ENCODE data around the gene TACSTD2. TPM values are rescaled to one million over a fixed set of nuclear protein-coding genes. Genes with fewer than 3 reads are reported as not detected.
A peak's percentile ranks its signal among the peaks of the same experiment; 100 is the strongest.

The TACSTD2 gene
- total RNA-seq, 2 donors from 2014 or later: 101 to 106 TPM

DNA sequence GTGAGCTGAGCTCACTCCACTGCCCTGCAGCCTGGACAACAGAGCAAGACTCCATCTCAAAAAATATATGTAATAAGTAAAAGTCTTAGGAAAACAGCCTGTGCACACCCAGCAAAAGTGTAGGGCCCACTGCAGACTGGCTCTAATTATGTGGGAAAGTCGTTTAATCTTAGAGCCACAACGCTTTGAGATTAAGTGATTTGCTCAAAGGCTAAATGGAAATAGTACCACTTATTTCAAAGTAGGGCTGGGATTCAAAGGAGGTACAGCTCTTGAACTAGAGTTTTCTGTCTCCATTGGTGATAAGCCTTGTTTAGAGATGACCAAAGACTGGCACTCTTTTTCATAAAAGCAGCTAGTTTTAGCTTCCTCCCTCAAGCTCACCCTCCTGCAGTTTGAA lies 2.2 kb downstream of the TACSTD2 start:
- peak overlapping the region; percentile 90 to 99 (median 97) for H3K27ac ChIP-seq
- WGBS, 2 donors: 37 to 48% methylated on average over 2 of the region's 2 CpGs
- intact Hi-C loops (cut with DNase I): no loop called here

DNA sequence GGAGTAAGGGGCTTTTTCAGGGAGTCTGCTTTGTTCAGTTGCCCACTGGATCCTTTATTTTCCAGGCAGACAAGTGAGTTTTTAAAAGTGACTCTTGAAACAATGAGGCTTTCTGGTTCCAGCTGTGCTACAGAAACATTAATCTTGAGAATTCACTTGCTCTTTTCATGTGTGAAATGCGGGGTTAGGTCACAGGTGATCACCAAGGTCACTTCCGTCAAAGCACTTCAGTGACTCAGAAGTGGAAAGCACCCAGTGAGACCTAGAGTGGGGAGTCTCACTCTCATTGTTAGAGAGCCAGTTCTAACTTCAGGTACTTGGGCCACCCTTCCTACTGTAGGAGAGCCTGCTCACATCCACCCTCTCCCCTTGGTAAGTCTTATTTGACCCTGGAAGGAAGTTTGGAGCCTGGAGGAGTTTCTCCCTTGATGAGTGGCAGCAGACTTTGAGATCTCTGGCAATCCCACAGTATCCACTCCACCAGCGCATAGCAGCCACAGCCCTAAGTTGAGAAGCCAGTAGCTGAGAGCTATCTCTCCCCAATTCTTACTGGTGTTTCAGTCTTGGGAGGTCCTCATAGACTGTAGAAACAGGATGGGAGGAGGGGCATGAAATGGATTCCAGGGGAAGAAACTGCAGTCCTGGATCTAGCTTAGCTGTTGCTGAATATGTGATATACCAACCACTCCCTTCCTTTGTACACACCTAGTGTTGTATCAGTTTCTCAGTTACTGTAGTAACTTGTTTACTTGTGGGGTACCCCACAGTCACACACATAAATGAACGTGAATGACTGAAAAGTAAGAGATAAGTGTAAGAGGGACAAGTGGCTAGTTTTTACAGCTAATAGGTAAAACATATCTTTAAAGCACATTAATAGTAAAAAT lies 3.1 kb downstream of the TACSTD2 start:
- peak; percentile 49 for ATAC-seq
- peak; percentile 67 to 85 (median 77) for DNase-seq
- Histone ChIP-seq H3K36me3 (replicated peaks in 1 of 2; ENCODE audit: insufficient read depth in 1 of 2, low read depth in 2 of 2) (no peaks in the 10 kb centered on the region), H3K4me1 (peaks cover 64% of the 10 kb centered on the region), H3K27ac (peak overlapping the region; percentile 90 to 99 (median 97)), H3K9me3 (no peaks in the 10 kb centered on the region), H3K27me3 (no peaks in the 10 kb centered on the region), H3K4me3 (no peak overlapping the region)
- intact Hi-C loops (cut with DNase I): no loop called here
- WGBS, 2 donors: 3 to 29% methylated on average over 4 of the region's 4 CpGs
- TF ChIP-seq, protein P1, sequence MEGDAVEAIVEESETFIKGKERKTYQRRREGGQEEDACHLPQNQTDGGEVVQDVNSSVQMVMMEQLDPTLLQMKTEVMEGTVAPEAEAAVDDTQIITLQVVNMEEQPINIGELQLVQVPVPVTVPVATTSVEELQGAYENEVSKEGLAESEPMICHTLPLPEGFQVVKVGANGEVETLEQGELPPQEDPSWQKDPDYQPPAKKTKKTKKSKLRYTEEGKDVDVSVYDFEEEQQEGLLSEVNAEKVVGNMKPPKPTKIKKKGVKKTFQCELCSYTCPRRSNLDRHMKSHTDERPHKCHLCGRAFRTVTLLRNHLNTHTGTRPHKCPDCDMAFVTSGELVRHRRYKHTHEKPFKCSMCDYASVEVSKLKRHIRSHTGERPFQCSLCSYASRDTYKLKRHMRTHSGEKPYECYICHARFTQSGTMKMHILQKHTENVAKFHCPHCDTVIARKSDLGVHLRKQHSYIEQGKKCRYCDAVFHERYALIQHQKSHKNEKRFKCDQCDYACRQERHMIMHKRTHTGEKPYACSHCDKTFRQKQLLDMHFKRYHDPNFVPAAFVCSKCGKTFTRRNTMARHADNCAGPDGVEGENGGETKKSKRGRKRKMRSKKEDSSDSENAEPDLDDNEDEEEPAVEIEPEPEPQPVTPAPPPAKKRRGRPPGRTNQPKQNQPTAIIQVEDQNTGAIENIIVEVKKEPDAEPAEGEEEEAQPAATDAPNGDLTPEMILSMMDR (IDR thresholded peaks at IDR 0.05): no peak
- TF ChIP-seq POLR2A (IDR thresholded peaks at IDR 0.05): peak; percentile 77 to 92 (median 89)

More for the DNA sequence above, 2.2 kb downstream of the TACSTD2 start:
- ATAC-seq: no peak
- H3K9me3 ChIP-seq: no peaks in the 10 kb centered on the region
- no peaks in the 10 kb centered on the region for H3K27me3 ChIP-seq
- no peak for DNase-seq
- no peak for TF ChIP-seq POLR2A (IDR thresholded peaks at IDR 0.05)
- TF ChIP-seq, protein P1 (IDR thresholded peaks at IDR 0.05): no peak
- no peak overlapping the region for H3K4me3 ChIP-seq
- peaks cover 64% of the 10 kb centered on the region for H3K4me1 ChIP-seq
- H3K36me3 ChIP-seq (replicated peaks in 1 of 2; ENCODE audit: insufficient read depth in 1 of 2, low read depth in 2 of 2): no peaks in the 10 kb centered on the region

DNA sequence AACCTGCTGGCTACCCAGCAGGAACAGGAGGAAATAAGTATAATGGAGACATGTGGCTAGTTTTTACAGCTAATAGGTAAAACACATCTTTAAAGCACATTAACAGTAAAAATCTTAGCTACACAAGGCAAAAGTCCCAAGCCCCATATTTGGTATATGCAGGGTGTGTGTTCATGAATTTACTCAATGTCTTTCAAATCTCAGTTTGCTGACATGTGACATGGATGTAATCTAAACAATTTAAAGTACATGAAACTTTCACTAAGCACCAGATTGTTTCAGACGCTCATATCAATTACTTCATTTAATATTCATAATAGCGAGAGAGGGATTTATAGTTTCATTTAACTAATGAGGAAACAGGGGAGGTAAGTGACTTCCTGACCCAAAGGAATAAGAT lies 3.9 kb downstream of the TACSTD2 start:
- Histone ChIP-seq H3K36me3 (replicated peaks in 1 of 2; ENCODE audit: insufficient read depth in 1 of 2, low read depth in 2 of 2) (no peaks in the 10 kb centered on the region), H3K27ac (peak overlapping the region; percentile 90 to 99 (median 97)), H3K4me1 (peaks cover 59% of the 10 kb centered on the region), H3K4me3 (no peak overlapping the region), H3K9me3 (no peaks in the 10 kb centered on the region), H3K27me3 (no peaks in the 10 kb centered on the region)
- intact Hi-C loops (cut with DNase I): no loop called here
- WGBS, 2 donors: 35 to 36% methylated on average over 2 of the region's 2 CpGs
- TF ChIP-seq, protein P1 (IDR thresholded peaks at IDR 0.05): no peak
- no peak for TF ChIP-seq POLR2A (IDR thresholded peaks at IDR 0.05)
- ATAC-seq (no peak), DNase-seq (no peak)

DNA sequence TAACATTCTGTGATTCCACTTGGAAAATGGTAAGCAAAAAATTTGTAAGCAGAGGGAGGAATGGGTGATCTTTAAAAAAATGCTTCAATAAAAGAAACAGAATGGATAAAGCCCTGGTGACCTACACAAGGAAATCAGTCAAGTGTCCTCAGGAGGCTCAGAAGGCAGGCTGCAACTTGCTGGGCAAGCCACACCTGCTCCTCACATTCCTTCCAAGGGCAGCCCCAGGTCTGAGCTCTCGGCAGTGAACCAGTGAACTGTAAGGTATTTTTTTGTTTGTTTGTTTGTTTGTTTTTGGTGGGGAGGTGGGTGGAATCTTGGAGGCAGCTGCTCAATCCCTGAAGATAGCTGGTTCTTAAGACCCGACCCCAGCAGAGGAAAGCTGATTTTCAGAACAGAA lies 4.4 kb downstream of the TACSTD2 start:
- intact Hi-C loops (cut with DNase I): no loop called here
- Histone ChIP-seq H3K4me3 (no peak overlapping the region), H3K4me1 (peaks cover 55% of the 10 kb centered on the region), H3K9me3 (no peaks in the 10 kb centered on the region), H3K27me3 (no peaks in the 10 kb centered on the region), H3K27ac (peak overlapping the region; percentile 90 to 99 (median 97)), H3K36me3 (replicated peaks in 1 of 2; ENCODE audit: insufficient read depth in 1 of 2, low read depth in 2 of 2) (no peaks in the 10 kb centered on the region)
- ATAC-seq (no peak), DNase-seq (peak in 3 of 4 donors; percentile 49 to 65 (median 60))
- WGBS, 2 donors: 25 to 49% methylated on average over 2 of the region's 2 CpGs
- TF ChIP-seq, protein P1 (IDR thresholded peaks at IDR 0.05): no peak
- TF ChIP-seq POLR2A (IDR thresholded peaks at IDR 0.05): peak in 1 of 3 donors; percentile 13
